PC-9 (cell line): ENCODE measurements around the gene RELA.

Experiments
- CTCF ChIP-seq: fragments of 200-600 bp; sonication (generic); conservative IDR thresholded peaks from 2 replicates; pipeline ENCODE4 v1.6.1; 2017; ENCODE audit warnings: mixed run types, antibody characterized with exemption, mild to moderate bottlenecking, moderate library complexity
- EZH2 ChIP-seq: fragments of 200-600 bp; sonication (generic); IDR thresholded peaks from 2 replicates; pipeline ENCODE4 v1.8.0; 2017; ENCODE audit warnings: antibody characterized with exemption, low read depth

- TF ChIP-seq CTCF: no peak
- TF ChIP-seq EZH2: no peak
These were observed 29.7 kb upstream of the RELA start for GRCh38 chr11:65692367-65692766.
